ENCODE measurements around the gene MAMDC2. TPM values are rescaled to one million over a fixed set of nuclear protein-coding genes. Genes with fewer than 3 reads are reported as not detected.
"Not testable (repeated sequence)": the region's sequence is repeated elsewhere in the genome, so short reads cannot be mapped to it uniquely, and the experiment has no call there.

The MAMDC2 gene
- total RNA-seq, 1 experiment from 2014 or later = 1.6 TPM

- DNase-seq (ENCODE audit: low read depth, low spot score) = no peak
- in situ Hi-C loops (cut with HindIII; ENCODE audit: low pct_unique_long_range_greater_than_20kb, low sequenced_read_pairs) = no loop called here
These were observed 149.1 kb downstream of the MAMDC2 start for GRCh38 chr9:70192707-70193106.

- in situ Hi-C loops (cut with HindIII; ENCODE audit: low pct_unique_long_range_greater_than_20kb, low sequenced_read_pairs) = no loop called here
- no peak for DNase-seq (ENCODE audit: low read depth, low spot score)
These were observed 151.8 kb downstream of the MAMDC2 start for GRCh38 chr9:70195456-70195855.

- in situ Hi-C loops (cut with HindIII; ENCODE audit: low pct_unique_long_range_greater_than_20kb, low sequenced_read_pairs) = no loop called here
- DNase-seq (ENCODE audit: low read depth, low spot score) = no peak
These were observed 153.8 kb downstream of the MAMDC2 start for GRCh38 chr9:70197216-70198044.

- DNase-seq (ENCODE audit: low read depth, low spot score); in situ Hi-C loops (cut with HindIII; ENCODE audit: low pct_unique_long_range_greater_than_20kb, low sequenced_read_pairs): not testable (repeated sequence)
These were observed 161.1 kb downstream of the MAMDC2 start for GRCh38 chr9:70204743-70205142.

GRCh38 chr9:70205366-70206020 is 161.8 kb downstream of the MAMDC2 start:
- in situ Hi-C loops (cut with HindIII; ENCODE audit: low pct_unique_long_range_greater_than_20kb, low sequenced_read_pairs) = no loop called here
- DNase-seq (ENCODE audit: low read depth, low spot score) = no peak

GRCh38 chr9:70217029-70217428 is 173.4 kb downstream of the MAMDC2 start:
- no peak for DNase-seq (ENCODE audit: low read depth, low spot score)
- in situ Hi-C loops (cut with HindIII; ENCODE audit: low pct_unique_long_range_greater_than_20kb, low sequenced_read_pairs) = no loop called here

- no peak for DNase-seq (ENCODE audit: low read depth, low spot score)
- in situ Hi-C loops (cut with HindIII; ENCODE audit: low pct_unique_long_range_greater_than_20kb, low sequenced_read_pairs) = no loop called here
These were observed 175.1 kb downstream of the MAMDC2 start for GRCh38 chr9:70218767-70219166.

GRCh38 chr9:70220216-70220615 is 176.6 kb downstream of the MAMDC2 start:
- in situ Hi-C loops (cut with HindIII; ENCODE audit: low pct_unique_long_range_greater_than_20kb, low sequenced_read_pairs) = no loop called here

GRCh38 chr9:70222354-70222753 is 178.7 kb downstream of the MAMDC2 start:
- in situ Hi-C loops (cut with HindIII; ENCODE audit: low pct_unique_long_range_greater_than_20kb, low sequenced_read_pairs) = no loop called here
- no peak for DNase-seq (ENCODE audit: low read depth, low spot score)

More at GRCh38 chr9:70220216-70220615, 176.6 kb downstream of the MAMDC2 start:
- DNase-seq (ENCODE audit: low read depth, low spot score) = no peak

- in situ Hi-C loops (cut with HindIII; ENCODE audit: low pct_unique_long_range_greater_than_20kb, low sequenced_read_pairs) = no loop called here
- DNase-seq (ENCODE audit: low read depth, low spot score) = no peak
These were observed 184.5 kb downstream of the MAMDC2 start for GRCh38 chr9:70228118-70228517.

GRCh38 chr9:70228611-70229010 is 185.0 kb downstream of the MAMDC2 start:
- no peak for DNase-seq (ENCODE audit: low read depth, low spot score)
- in situ Hi-C loops (cut with HindIII; ENCODE audit: low pct_unique_long_range_greater_than_20kb, low sequenced_read_pairs) = no loop called here

- peak; percentile 32 for DNase-seq (ENCODE audit: low read depth, low spot score)
- in situ Hi-C loops (cut with HindIII; ENCODE audit: low pct_unique_long_range_greater_than_20kb, low sequenced_read_pairs) = no loop called here
These were observed 185.4 kb downstream of the MAMDC2 start for GRCh38 chr9:70229026-70229425.

- DNase-seq (ENCODE audit: low read depth, low spot score) = peak; percentile 60
- in situ Hi-C loops (cut with HindIII; ENCODE audit: low pct_unique_long_range_greater_than_20kb, low sequenced_read_pairs) = no loop called here
These were observed 185.9 kb downstream of the MAMDC2 start for GRCh38 chr9:70229579-70229978.

- DNase-seq (ENCODE audit: low read depth, low spot score) = no peak
- in situ Hi-C loops (cut with HindIII; ENCODE audit: low pct_unique_long_range_greater_than_20kb, low sequenced_read_pairs) = no loop called here
These were observed 188.8 kb downstream of the MAMDC2 start for GRCh38 chr9:70232476-70232875.

GRCh38 chr9:70234208-70234607 is 190.6 kb downstream of the MAMDC2 start:
- in situ Hi-C loops (cut with HindIII; ENCODE audit: low pct_unique_long_range_greater_than_20kb, low sequenced_read_pairs); DNase-seq (ENCODE audit: low read depth, low spot score): not testable (repeated sequence)

GRCh38 chr9:70245952-70246351 is 202.3 kb downstream of the MAMDC2 start:
- DNase-seq (ENCODE audit: low read depth, low spot score); in situ Hi-C loops (cut with HindIII; ENCODE audit: low pct_unique_long_range_greater_than_20kb, low sequenced_read_pairs): not testable (repeated sequence)

GRCh38 chr9:70250221-70250620 is 206.6 kb downstream of the MAMDC2 start:
- in situ Hi-C loops (cut with HindIII; ENCODE audit: low pct_unique_long_range_greater_than_20kb, low sequenced_read_pairs) = no loop called here

GRCh38 chr9:70255486-70255885 is 211.8 kb downstream of the MAMDC2 start:
- DNase-seq (ENCODE audit: low read depth, low spot score) = no peak
- in situ Hi-C loops (cut with HindIII; ENCODE audit: low pct_unique_long_range_greater_than_20kb, low sequenced_read_pairs) = no loop called here

More at GRCh38 chr9:70250221-70250620, 206.6 kb downstream of the MAMDC2 start:
- no peak for DNase-seq (ENCODE audit: low read depth, low spot score)

- no peak for DNase-seq (ENCODE audit: low read depth, low spot score)
- in situ Hi-C loops (cut with HindIII; ENCODE audit: low pct_unique_long_range_greater_than_20kb, low sequenced_read_pairs) = no loop called here
These were observed 212.5 kb downstream of the MAMDC2 start for GRCh38 chr9:70256123-70256551.
